Breast epithelium (tissue), 3 donors: ENCODE data around the gene UBE2O.

Experiments used
- POLR2A ChIP-seq: fragments of 450-650 bp; IDR thresholded peaks from one replicate; pipeline ENCODE4 v1.6.1; 2016; ENCODE audit warnings: antibody characterized with exemption, mild to moderate bottlenecking, moderate library complexity
- POLR2AphosphoS5 ChIP-seq, 3 donors: sonication (generic); formaldehyde crosslinking; IDR thresholded peaks; one replicate each; pipeline ENCODE4 v1.6.1; 2017; ENCODE audit warnings: antibody characterized with exemption in 3 of 3
- TF ChIP-seq, protein P1 (sequence below), 3 donors: fragments of 450-650 bp; IDR thresholded peaks; one replicate each; pipeline ENCODE4 v1.5.1; 2016 to 2017; ENCODE audit warnings: antibody characterized with exemption in 3 of 3, mild to moderate bottlenecking in 3 of 3, moderate library complexity in 3 of 3

DNA sequence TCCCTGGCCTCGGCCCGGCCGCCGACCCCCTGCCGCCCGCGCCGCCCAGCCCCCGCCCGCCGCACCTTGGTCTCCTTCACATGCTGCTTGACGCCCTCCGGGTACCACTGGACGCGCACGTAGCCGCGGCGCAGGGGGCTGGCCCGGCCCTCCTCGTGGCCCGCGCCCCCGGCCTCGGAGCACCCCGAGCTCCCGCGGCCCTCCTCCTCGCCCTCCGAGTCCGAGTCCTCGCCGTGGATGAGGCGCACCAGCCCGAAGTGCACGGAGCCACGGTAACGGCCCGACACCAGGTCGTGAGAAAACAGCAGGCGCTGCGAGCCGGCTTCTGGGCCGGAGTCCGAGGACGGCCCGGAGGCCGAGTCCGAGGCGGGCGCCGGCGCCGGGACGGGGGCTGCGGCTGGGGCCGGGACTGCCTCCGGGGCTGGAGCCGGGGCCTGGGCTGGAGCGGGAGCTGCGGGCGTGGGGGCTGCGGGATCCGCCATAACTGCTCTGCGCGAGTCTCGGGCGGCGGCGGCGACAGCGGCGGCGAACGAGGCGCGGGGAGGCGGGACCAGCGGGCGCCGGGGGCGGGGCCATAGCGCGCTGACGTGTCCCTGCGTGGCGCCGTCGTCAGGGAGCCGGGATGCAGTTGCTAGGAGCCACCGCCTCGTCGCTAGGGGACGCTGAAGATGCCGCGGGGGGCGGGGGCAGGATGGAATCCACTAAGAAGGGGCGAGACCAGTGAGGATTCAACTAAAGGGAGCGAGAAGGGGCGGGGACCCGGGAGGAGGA lies at the start of gene UBE2O:
- TF ChIP-seq, protein P1, sequence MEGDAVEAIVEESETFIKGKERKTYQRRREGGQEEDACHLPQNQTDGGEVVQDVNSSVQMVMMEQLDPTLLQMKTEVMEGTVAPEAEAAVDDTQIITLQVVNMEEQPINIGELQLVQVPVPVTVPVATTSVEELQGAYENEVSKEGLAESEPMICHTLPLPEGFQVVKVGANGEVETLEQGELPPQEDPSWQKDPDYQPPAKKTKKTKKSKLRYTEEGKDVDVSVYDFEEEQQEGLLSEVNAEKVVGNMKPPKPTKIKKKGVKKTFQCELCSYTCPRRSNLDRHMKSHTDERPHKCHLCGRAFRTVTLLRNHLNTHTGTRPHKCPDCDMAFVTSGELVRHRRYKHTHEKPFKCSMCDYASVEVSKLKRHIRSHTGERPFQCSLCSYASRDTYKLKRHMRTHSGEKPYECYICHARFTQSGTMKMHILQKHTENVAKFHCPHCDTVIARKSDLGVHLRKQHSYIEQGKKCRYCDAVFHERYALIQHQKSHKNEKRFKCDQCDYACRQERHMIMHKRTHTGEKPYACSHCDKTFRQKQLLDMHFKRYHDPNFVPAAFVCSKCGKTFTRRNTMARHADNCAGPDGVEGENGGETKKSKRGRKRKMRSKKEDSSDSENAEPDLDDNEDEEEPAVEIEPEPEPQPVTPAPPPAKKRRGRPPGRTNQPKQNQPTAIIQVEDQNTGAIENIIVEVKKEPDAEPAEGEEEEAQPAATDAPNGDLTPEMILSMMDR (IDR thresholded peaks at IDR 0.05) = peak in 2 of 3 donors; percentile 24 to 47
- TF ChIP-seq POLR2AphosphoS5 (IDR thresholded peaks at IDR 0.05) (no peak), POLR2A (no peak)
